Smooth muscle cell of trachea (primary cell): ENCODE measurements around the gene PDE8A. TPM values are rescaled to one million over a fixed set of nuclear protein-coding genes. Genes with fewer than 3 reads are reported as not detected.

ENCODE experiments used
- total RNA-seq: library from RNA; depleted of rRNA; stranded (reverse); fragments of >200 nt; gene quantifications from 2 replicates; pipeline ENCODE4 v1.2.1, GENCODE V29; 2014

PDE8A gene, protein sequence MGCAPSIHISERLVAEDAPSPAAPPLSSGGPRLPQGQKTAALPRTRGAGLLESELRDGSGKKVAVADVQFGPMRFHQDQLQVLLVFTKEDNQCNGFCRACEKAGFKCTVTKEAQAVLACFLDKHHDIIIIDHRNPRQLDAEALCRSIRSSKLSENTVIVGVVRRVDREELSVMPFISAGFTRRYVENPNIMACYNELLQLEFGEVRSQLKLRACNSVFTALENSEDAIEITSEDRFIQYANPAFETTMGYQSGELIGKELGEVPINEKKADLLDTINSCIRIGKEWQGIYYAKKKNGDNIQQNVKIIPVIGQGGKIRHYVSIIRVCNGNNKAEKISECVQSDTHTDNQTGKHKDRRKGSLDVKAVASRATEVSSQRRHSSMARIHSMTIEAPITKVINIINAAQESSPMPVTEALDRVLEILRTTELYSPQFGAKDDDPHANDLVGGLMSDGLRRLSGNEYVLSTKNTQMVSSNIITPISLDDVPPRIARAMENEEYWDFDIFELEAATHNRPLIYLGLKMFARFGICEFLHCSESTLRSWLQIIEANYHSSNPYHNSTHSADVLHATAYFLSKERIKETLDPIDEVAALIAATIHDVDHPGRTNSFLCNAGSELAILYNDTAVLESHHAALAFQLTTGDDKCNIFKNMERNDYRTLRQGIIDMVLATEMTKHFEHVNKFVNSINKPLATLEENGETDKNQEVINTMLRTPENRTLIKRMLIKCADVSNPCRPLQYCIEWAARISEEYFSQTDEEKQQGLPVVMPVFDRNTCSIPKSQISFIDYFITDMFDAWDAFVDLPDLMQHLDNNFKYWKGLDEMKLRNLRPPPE
- total RNA-seq: 25.0 and 30.1 TPM in 2 replicates

GRCh38 chr15:84981711-84982300 is at the start of gene PDE8A:
TSS of gene PDE8A (plus strand) at chr15:84981856. CDS start at chr15:84982163, 307 bp downstream.

Other genes with a start within 250 kb of the PDE8A start
- gene ZNF592, start 233.3 kb upstream of the PDE8A start, total RNA-seq: 4.7 and 6.5 TPM in 2 replicates
- gene ALPK3, start 164.5 kb upstream of the PDE8A start, total RNA-seq: 0.33 and 0.87 TPM in 2 replicates
- gene SLC28A1, start 97.2 kb upstream of the PDE8A start, total RNA-seq: not detected in 2 replicates